Measurements from ENCODE around the gene GPR173. TPM values are rescaled to one million over a fixed set of nuclear protein-coding genes. Genes with fewer than 3 reads are reported as not detected.
A peak's percentile ranks its signal among the peaks of the same experiment; 100 is the strongest.

Gene GPR173
- total and polyA plus RNA-seq, 3 experiments from 2014 or later: not detected

GRCh38 chrX:53093748-53094581 lies 45.4 kb downstream of the GPR173 start, which contains the start of gene KANTR:
TSS of gene KANTR (plus strand) at chrX:53094142. CDS start at chrX:53124273, 30,131 bp downstream.
- peak within 1 kb of the TSS; percentile 88 for H3K4me3 ChIP-seq (ENCODE audit: low read length)
- no peaks in the 10 kb centered on the region for H3K9me3 ChIP-seq (ENCODE audit: low read length)
- H3K36me3 ChIP-seq (ENCODE audit: insufficient read depth, low read length): no peaks in the 10 kb centered on the region
- peaks cover 18 to 32% (median 23%) of the 10 kb centered on the region in 3 donors for H3K4me1 Mint-ChIP-seq
- peaks cover 0 to 2% (median 0%) of the 10 kb centered on the region in 3 donors for H3K36me3 Mint-ChIP-seq
- peak within 1 kb of the TSS; percentile 81 for H3K27ac ChIP-seq (ENCODE audit: low read depth, low read length)
- H3K9me3 Mint-ChIP-seq: no peaks in the 10 kb centered on the region
- H3K27me3 Mint-ChIP-seq: no peaks in the 10 kb centered on the region
- POLR2A ChIA-PET: interaction anchor here (0.6 kb wide), 2 partner anchors 12 to 851 kb away, joined by 3 read pairs; no protein-coding TSS in a partner anchor
- H3K27me3 ChIP-seq (ENCODE audit: insufficient read depth, low read length, poor library complexity, severe bottlenecking): no peaks in the 10 kb centered on the region
- H3K27ac Mint-ChIP-seq: peak within 1 kb of the TSS; percentile 80 to 98 (median 92)
- peak within 1 kb of the TSS; percentile 83 to 100 (median 89) for H3K4me3 Mint-ChIP-seq
- CTCF ChIA-PET: interaction anchor here (1.0 kb wide), 1 partner anchor 22 kb away, joined by 3 read pairs; no protein-coding TSS in a partner anchor
- H3K4me1 ChIP-seq (ENCODE audit: insufficient read depth, low read length): peaks cover 7% of the 10 kb centered on the region
- peak; percentile 65 to 88 (median 84) for DNase-seq

- peak overlapping the region; percentile 83 to 100 (median 89) for H3K4me3 Mint-ChIP-seq
- Histone ChIP-seq H3K4me3 (ENCODE audit: low read length) (peak overlapping the region; percentile 88), H3K27ac (ENCODE audit: low read depth, low read length) (peak overlapping the region; percentile 81), H3K27me3 (ENCODE audit: insufficient read depth, low read length, poor library complexity, severe bottlenecking) (no peaks in the 10 kb centered on the region), H3K9me3 (ENCODE audit: low read length) (no peaks in the 10 kb centered on the region), H3K36me3 (ENCODE audit: insufficient read depth, low read length) (no peaks in the 10 kb centered on the region), H3K4me1 (ENCODE audit: insufficient read depth, low read length) (peaks cover 7% of the 10 kb centered on the region)
- no peaks in the 10 kb centered on the region for H3K9me3 Mint-ChIP-seq
- DNase-seq: no peak
- ChIA-PET CTCF (interaction anchor here (1.0 kb wide), 1 partner anchor 23 kb away, joined by 3 read pairs; no protein-coding TSS in a partner anchor), POLR2A (interaction anchor here (0.6 kb wide), 1 partner anchor 851 kb away, joined by 3 read pairs; no protein-coding TSS in a partner anchor)
- H3K27ac Mint-ChIP-seq: peak overlapping the region; percentile 80 to 98 (median 92)
- H3K36me3 Mint-ChIP-seq: peaks cover 0 to 5% (median 2%) of the 10 kb centered on the region in 3 donors
- no peaks in the 10 kb centered on the region for H3K27me3 Mint-ChIP-seq
- H3K4me1 Mint-ChIP-seq: peaks cover 16 to 27% (median 17%) of the 10 kb centered on the region in 3 donors
Measured at GRCh38 chrX:53094582-53094905, 46.0 kb downstream of the GPR173 start.

- Histone ChIP-seq H3K27me3 (ENCODE audit: insufficient read depth, low read length, poor library complexity, severe bottlenecking) (no peaks in the 10 kb centered on the region), H3K36me3 (ENCODE audit: insufficient read depth, low read length) (no peaks in the 10 kb centered on the region), H3K4me3 (ENCODE audit: low read length) (no peak overlapping the region), H3K9me3 (ENCODE audit: low read length) (no peaks in the 10 kb centered on the region), H3K4me1 (ENCODE audit: insufficient read depth, low read length) (peaks cover 7% of the 10 kb centered on the region), H3K27ac (ENCODE audit: low read depth, low read length) (no peak overlapping the region)
- peaks cover 0 to 8% (median 2%) of the 10 kb centered on the region in 3 donors for H3K36me3 Mint-ChIP-seq
- ChIA-PET POLR2A (no interaction called here), CTCF (no interaction called here)
- no peak for DNase-seq
- H3K27me3 Mint-ChIP-seq: no peaks in the 10 kb centered on the region
- H3K27ac Mint-ChIP-seq: peak overlapping the region in 4 of 8 donors; percentile 1 to 41 (median 4)
- H3K4me3 Mint-ChIP-seq: peak overlapping the region in 2 of 7 donors; percentile 32 to 53
- peaks cover 16 to 27% (median 17%) of the 10 kb centered on the region in 3 donors for H3K4me1 Mint-ChIP-seq
- no peaks in the 10 kb centered on the region for H3K9me3 Mint-ChIP-seq
Measured at GRCh38 chrX:53095796-53096195, 47.2 kb downstream of the GPR173 start.

DNA sequence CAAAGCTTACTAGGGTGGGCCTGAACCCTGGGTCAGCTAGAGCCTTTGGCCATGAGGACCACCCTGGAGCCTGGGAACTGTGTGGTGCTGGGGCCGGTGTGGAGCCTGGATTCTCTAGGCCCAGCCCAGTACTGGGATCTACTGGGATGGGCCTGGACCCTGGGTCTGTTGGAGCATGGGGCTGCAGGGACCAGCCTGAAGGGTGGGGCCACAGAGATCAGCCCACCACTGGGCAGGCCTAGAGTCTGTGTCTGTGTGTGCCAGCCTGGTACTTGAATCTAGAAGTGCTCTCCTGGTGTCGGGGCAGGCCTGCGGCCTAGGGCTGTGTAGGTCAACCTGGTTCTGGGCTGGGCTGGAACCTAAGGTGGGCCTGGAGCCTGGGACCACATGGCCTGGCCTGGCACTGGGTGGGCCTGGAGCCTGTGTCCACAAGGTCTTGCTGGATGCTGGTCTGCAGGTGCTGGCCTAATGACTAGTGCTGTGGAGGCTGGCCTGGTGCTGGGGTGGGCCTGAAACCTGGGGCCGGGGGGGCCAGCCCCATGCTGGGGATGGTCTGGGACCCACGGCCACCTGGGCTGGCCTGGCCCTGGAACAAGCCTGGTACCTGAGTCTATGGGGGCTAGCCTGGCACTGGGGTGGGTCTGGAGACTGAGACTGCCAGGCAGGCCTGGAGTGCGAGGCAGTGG lies 66.4 kb downstream of the GPR173 start:
- ChIA-PET POLR2A (no interaction called here), CTCF (no interaction called here)
- Mint-ChIP-seq H3K27ac (no peak overlapping the region), H3K36me3 (peaks cover 0 to 23% (median 8%) of the 10 kb centered on the region in 3 donors), H3K27me3 (peaks cover 0 to 8% of the 10 kb centered on the region in 2 donors), H3K4me3 (no peak overlapping the region), H3K4me1 (peaks cover 0 to 19% (median 6%) of the 10 kb centered on the region in 3 donors), H3K9me3 (no peaks in the 10 kb centered on the region)
- Histone ChIP-seq H3K4me1 (ENCODE audit: insufficient read depth, low read length) (no peaks in the 10 kb centered on the region), H3K9me3 (ENCODE audit: low read length) (no peaks in the 10 kb centered on the region), H3K27me3 (ENCODE audit: insufficient read depth, low read length, poor library complexity, severe bottlenecking) (no peaks in the 10 kb centered on the region), H3K4me3 (ENCODE audit: low read length) (no peak overlapping the region), H3K36me3 (ENCODE audit: insufficient read depth, low read length) (no peaks in the 10 kb centered on the region), H3K27ac (ENCODE audit: low read depth, low read length) (no peak overlapping the region)
- DNase-seq: no peak

DNA sequence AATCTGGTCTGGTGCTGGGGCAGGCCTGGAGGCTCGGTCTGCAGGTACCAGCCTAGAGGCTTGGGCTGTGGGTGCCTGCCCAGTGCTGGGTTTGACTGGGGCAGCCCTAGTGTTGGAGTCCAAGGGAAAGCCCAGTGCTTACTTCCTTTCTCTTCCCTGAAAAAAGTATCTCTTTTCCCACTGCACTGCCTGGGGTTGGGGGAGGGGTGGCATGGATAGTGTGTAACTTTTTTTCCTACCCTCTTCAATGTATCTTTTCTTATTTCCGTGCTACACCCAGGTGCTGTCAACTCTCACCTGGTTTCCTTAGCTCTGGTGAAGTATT lies 66.9 kb downstream of the GPR173 start:
- H3K27ac ChIP-seq (ENCODE audit: low read depth, low read length): no peak overlapping the region
- no peaks in the 10 kb centered on the region for H3K9me3 ChIP-seq (ENCODE audit: low read length)
- Mint-ChIP-seq H3K4me1 (peaks cover 0 to 19% (median 6%) of the 10 kb centered on the region in 3 donors), H3K27me3 (peaks cover 0 to 6% of the 10 kb centered on the region in 2 donors), H3K36me3 (peaks cover 0 to 19% (median 7%) of the 10 kb centered on the region in 3 donors), H3K27ac (peak overlapping the region in 1 of 8 donors; percentile 43), H3K4me3 (no peak overlapping the region), H3K9me3 (no peaks in the 10 kb centered on the region)
- ChIA-PET POLR2A (no interaction called here), CTCF (no interaction called here)
- no peaks in the 10 kb centered on the region for H3K36me3 ChIP-seq (ENCODE audit: insufficient read depth, low read length)
- H3K27me3 ChIP-seq (ENCODE audit: insufficient read depth, low read length, poor library complexity, severe bottlenecking): no peaks in the 10 kb centered on the region
- H3K4me1 ChIP-seq (ENCODE audit: insufficient read depth, low read length): no peaks in the 10 kb centered on the region
- DNase-seq: no peak
- no peak overlapping the region for H3K4me3 ChIP-seq (ENCODE audit: low read length)

DNA sequence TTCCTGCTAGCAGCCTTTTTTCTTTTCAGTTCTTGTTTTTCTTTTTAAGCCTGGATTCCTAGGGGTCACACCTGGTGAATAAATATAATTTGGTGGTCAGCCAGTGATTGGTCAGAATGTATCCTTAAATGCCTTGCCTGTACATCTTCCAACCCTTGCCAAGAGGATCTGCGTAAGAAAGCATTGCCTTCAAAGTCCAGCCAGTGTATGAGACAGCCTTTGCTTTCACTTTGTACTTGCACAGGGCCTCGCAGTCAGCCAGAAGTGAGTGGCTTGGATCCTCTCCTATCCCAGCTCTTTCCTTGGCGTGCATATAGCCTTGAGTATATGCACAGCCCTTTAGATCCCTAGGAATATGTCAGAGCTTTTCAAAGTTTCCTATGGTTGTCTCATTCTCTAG lies 67.5 kb downstream of the GPR173 start:
- ChIA-PET CTCF (no interaction called here), POLR2A (no interaction called here)
- H3K27ac Mint-ChIP-seq: peak overlapping the region in 4 of 8 donors; percentile 20 to 79 (median 59)

DNA sequence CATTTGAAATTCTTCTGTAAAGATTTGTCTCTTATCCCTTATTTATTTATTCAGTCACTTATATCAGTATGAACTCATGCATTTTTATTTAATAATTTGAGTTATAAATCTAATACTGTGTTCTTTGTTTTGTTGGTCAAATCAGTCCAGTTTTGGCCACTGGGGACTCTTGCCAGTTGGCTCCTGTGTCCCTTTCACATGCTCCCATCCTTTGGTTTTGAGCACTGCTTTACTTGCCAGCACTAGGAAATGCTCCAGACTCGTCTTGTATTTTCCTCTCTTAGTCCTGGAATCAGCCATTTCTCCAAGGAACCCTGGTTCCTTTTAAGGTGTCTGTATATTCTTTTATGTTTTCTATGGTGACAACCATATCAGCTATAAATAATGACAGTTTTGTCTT lies 73.4 kb downstream of the GPR173 start:
- Mint-ChIP-seq H3K4me1 (peaks cover 11 to 23% (median 22%) of the 10 kb centered on the region in 3 donors), H3K4me3 (no peak overlapping the region), H3K36me3 (peaks cover 0 to 4% (median 3%) of the 10 kb centered on the region in 3 donors), H3K9me3 (peaks cover 0 to 3% (median 0%) of the 10 kb centered on the region in 5 donors), H3K27me3 (peaks cover 0 to 8% of the 10 kb centered on the region in 2 donors), H3K27ac (no peak overlapping the region)
- H3K27ac ChIP-seq (ENCODE audit: low read depth, low read length): no peak overlapping the region
- no peak for DNase-seq
- H3K4me3 ChIP-seq (ENCODE audit: low read length): no peak overlapping the region
- CTCF ChIA-PET: no interaction called here
- no peaks in the 10 kb centered on the region for H3K27me3 ChIP-seq (ENCODE audit: insufficient read depth, low read length, poor library complexity, severe bottlenecking)
- no peaks in the 10 kb centered on the region for H3K4me1 ChIP-seq (ENCODE audit: insufficient read depth, low read length)
- POLR2A ChIA-PET: no interaction called here
- no peaks in the 10 kb centered on the region for H3K9me3 ChIP-seq (ENCODE audit: low read length)
- H3K36me3 ChIP-seq (ENCODE audit: insufficient read depth, low read length): no peaks in the 10 kb centered on the region

More for the DNA sequence above, 67.5 kb downstream of the GPR173 start:
- Mint-ChIP-seq H3K4me3 (no peak overlapping the region), H3K9me3 (no peaks in the 10 kb centered on the region), H3K4me1 (peaks cover 0 to 19% (median 6%) of the 10 kb centered on the region in 3 donors), H3K36me3 (peaks cover 0 to 19% (median 7%) of the 10 kb centered on the region in 3 donors), H3K27me3 (peaks cover 0 to 6% of the 10 kb centered on the region in 2 donors)
- H3K36me3 ChIP-seq (ENCODE audit: insufficient read depth, low read length): no peaks in the 10 kb centered on the region
- no peak overlapping the region for H3K4me3 ChIP-seq (ENCODE audit: low read length)
- no peak for DNase-seq
- H3K9me3 ChIP-seq (ENCODE audit: low read length): no peaks in the 10 kb centered on the region
- no peaks in the 10 kb centered on the region for H3K27me3 ChIP-seq (ENCODE audit: insufficient read depth, low read length, poor library complexity, severe bottlenecking)
- no peaks in the 10 kb centered on the region for H3K4me1 ChIP-seq (ENCODE audit: insufficient read depth, low read length)
- no peak overlapping the region for H3K27ac ChIP-seq (ENCODE audit: low read depth, low read length)

- Mint-ChIP-seq H3K27me3 (peaks cover 0 to 12% of the 10 kb centered on the region in 2 donors), H3K27ac (no peak overlapping the region), H3K9me3 (peaks cover 0 to 3% (median 0%) of the 10 kb centered on the region in 5 donors), H3K4me1 (peaks cover 11 to 25% (median 23%) of the 10 kb centered on the region in 3 donors), H3K36me3 (peaks cover 3 to 4% (median 4%) of the 10 kb centered on the region in 3 donors), H3K4me3 (no peak overlapping the region)
- Histone ChIP-seq H3K4me1 (ENCODE audit: insufficient read depth, low read length) (no peaks in the 10 kb centered on the region), H3K9me3 (ENCODE audit: low read length) (no peaks in the 10 kb centered on the region), H3K27ac (ENCODE audit: low read depth, low read length) (no peak overlapping the region), H3K27me3 (ENCODE audit: insufficient read depth, low read length, poor library complexity, severe bottlenecking) (no peaks in the 10 kb centered on the region), H3K36me3 (ENCODE audit: insufficient read depth, low read length) (no peaks in the 10 kb centered on the region), H3K4me3 (ENCODE audit: low read length) (no peak overlapping the region)
- POLR2A ChIA-PET: no interaction called here
- DNase-seq: no peak
- CTCF ChIA-PET: no interaction called here
Measured at GRCh38 chrX:53125506-53125905, 76.9 kb downstream of the GPR173 start.

Data from CD8-positive, alpha-beta memory T cell (primary cell).